Endothelial cell (in vitro differentiated cells): Measurements from ENCODE around the gene KHDRBS1. TPM values are rescaled to one million over a fixed set of nuclear protein-coding genes. Genes with fewer than 3 reads are reported as not detected.

ENCODE experiments used
- DNase-seq: peaks from one replicate; pipeline ENCODE4 v3.0.0; 2021; ENCODE audit warnings: low spot score
- H3K27ac Mint-ChIP-seq: one replicate; pipeline ENCODE4 v1.8.0; 2021; ENCODE audit warnings: mixed read lengths, inconsistent platforms; ENCODE audit not compliant: unreplicated experiment
- H3K27me3 Mint-ChIP-seq: one replicate; pipeline ENCODE4 v1.8.0; 2021; ENCODE audit warnings: mild to moderate bottlenecking, moderate library complexity, mixed read lengths, inconsistent platforms; ENCODE audit not compliant: unreplicated experiment
- H3K36me3 Mint-ChIP-seq: one replicate; pipeline ENCODE4 v1.8.0; 2021; ENCODE audit warnings: mild to moderate bottlenecking, low read depth, mixed read lengths, inconsistent platforms; ENCODE audit not compliant: unreplicated experiment
- H3K4me1 Mint-ChIP-seq: one replicate; pipeline ENCODE4 v1.8.0; 2021; ENCODE audit warnings: mild to moderate bottlenecking, mixed read lengths, inconsistent platforms; ENCODE audit not compliant: unreplicated experiment
- H3K4me3 Mint-ChIP-seq: one replicate; pipeline ENCODE4 v1.8.0; 2021; ENCODE audit warnings: mild to moderate bottlenecking, mixed read lengths, inconsistent platforms; ENCODE audit not compliant: unreplicated experiment
- H3K9me3 Mint-ChIP-seq: one replicate; pipeline ENCODE4 v1.8.0; 2021; ENCODE audit warnings: mixed read lengths, inconsistent platforms; ENCODE audit not compliant: unreplicated experiment
- total RNA-seq: library from RNA; stranded (reverse); fragmentation: NEBNext Ultra II Directional; extraction: Animal tissue kit (Norgen Biotek cat#: 25700); gene quantifications from one replicate; pipeline ENCODE4 v1.2.1, GENCODE V29; 2021; ENCODE audit not compliant: unreplicated experiment
- TF ChIP-seq, protein P1 (sequence below): fragments of 200-600 bp; sonication (generic); IDR thresholded peaks from one replicate; pipeline ENCODE4 v1.5.0; 2021; ENCODE audit warnings: antibody characterized with exemption; ENCODE audit not compliant: unreplicated experiment

Gene KHDRBS1
- total RNA-seq, 1 donor from 2014 or later: 203 TPM

GRCh38 chr1:32035119-32035518, 21.5 kb downstream of the KHDRBS1 start:
- Mint-ChIP-seq H3K4me1 (peaks cover 5% of the 10 kb centered on the region), H3K27me3 (no peaks in the 10 kb centered on the region), H3K27ac (no peak overlapping the region), H3K4me3 (no peak overlapping the region), H3K9me3 (no peaks in the 10 kb centered on the region), H3K36me3 (peaks cover 67% of the 10 kb centered on the region)
- DNase-seq: no peak
- TF ChIP-seq, protein P1, sequence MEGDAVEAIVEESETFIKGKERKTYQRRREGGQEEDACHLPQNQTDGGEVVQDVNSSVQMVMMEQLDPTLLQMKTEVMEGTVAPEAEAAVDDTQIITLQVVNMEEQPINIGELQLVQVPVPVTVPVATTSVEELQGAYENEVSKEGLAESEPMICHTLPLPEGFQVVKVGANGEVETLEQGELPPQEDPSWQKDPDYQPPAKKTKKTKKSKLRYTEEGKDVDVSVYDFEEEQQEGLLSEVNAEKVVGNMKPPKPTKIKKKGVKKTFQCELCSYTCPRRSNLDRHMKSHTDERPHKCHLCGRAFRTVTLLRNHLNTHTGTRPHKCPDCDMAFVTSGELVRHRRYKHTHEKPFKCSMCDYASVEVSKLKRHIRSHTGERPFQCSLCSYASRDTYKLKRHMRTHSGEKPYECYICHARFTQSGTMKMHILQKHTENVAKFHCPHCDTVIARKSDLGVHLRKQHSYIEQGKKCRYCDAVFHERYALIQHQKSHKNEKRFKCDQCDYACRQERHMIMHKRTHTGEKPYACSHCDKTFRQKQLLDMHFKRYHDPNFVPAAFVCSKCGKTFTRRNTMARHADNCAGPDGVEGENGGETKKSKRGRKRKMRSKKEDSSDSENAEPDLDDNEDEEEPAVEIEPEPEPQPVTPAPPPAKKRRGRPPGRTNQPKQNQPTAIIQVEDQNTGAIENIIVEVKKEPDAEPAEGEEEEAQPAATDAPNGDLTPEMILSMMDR: no peak

DNA sequence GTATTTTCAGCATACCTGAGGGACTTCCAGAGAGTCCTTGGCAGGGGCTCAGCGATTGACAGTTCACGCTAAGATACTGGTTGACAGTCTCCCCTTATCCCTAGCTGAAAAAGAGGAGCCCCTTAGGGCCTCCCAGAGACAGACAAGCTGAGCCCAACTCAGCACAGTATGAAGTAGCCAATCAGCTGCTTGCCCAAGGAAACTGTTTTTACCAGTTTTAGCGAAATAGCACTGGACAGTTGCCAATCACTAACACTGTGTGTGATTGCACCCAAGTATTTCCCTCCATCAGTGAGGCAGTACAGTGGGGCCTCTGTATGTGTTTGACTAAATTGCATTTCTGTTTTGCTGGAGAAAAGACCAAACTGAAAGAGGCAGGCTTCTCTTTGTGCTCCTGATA, 27.0 kb downstream of the KHDRBS1 start:
- Mint-ChIP-seq H3K27me3 (peaks cover 2% of the 10 kb centered on the region), H3K9me3 (no peaks in the 10 kb centered on the region), H3K27ac (no peak overlapping the region), H3K4me3 (no peak overlapping the region), H3K4me1 (peaks cover 5% of the 10 kb centered on the region), H3K36me3 (peaks cover 55% of the 10 kb centered on the region)
- DNase-seq: no peak
- TF ChIP-seq, protein P1: no peak

DNA sequence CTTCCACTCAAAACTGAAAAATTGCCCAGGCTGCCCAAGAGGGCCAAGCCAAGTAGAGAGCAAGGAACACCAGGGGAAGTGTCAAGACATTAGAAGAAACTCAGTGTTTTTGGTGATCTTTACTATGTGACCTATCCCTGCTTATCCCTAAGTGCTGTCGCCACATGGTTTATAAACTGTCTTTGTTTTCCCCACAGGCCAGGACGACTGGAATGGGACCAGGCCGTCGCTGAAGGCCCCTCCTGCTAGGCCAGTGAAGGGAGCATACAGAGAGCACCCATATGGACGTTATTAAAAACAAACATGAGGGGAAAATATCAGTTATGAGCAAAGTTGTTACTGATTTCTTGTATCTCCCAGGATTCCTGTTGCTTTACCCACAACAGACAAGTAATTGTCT, 28.7 kb downstream of the KHDRBS1 start:
- Mint-ChIP-seq H3K9me3 (no peaks in the 10 kb centered on the region), H3K36me3 (peaks cover 52% of the 10 kb centered on the region), H3K4me3 (no peak overlapping the region), H3K4me1 (peaks cover 2% of the 10 kb centered on the region), H3K27me3 (peaks cover 2% of the 10 kb centered on the region), H3K27ac (no peak overlapping the region)
- DNase-seq: no peak
- TF ChIP-seq, protein P1: no peak

- no peak overlapping the region for H3K27ac Mint-ChIP-seq
- TF ChIP-seq, protein P1: no peak
- no peaks in the 10 kb centered on the region for H3K9me3 Mint-ChIP-seq
- H3K4me1 Mint-ChIP-seq: peaks cover 2% of the 10 kb centered on the region
- H3K27me3 Mint-ChIP-seq: peaks cover 2% of the 10 kb centered on the region
- H3K36me3 Mint-ChIP-seq: peaks cover 48% of the 10 kb centered on the region
- no peak overlapping the region for H3K4me3 Mint-ChIP-seq
- no peak for DNase-seq
These were observed 30.6 kb downstream of the KHDRBS1 start for GRCh38 chr1:32044234-32044633.

- Mint-ChIP-seq H3K4me3 (no peak overlapping the region), H3K27ac (no peak overlapping the region), H3K9me3 (no peaks in the 10 kb centered on the region), H3K36me3 (peaks cover 40% of the 10 kb centered on the region), H3K4me1 (no peaks in the 10 kb centered on the region), H3K27me3 (peaks cover 2% of the 10 kb centered on the region)
- TF ChIP-seq, protein P1: no peak
- DNase-seq: no peak
These were observed 32.1 kb downstream of the KHDRBS1 start for GRCh38 chr1:32045772-32046171.
